NCI-H1105 treated with DMSO at 0.1 percent for 48 hours (cell line): ENCODE data around the gene PLCH2.

Experiments used
- DNase-seq: peaks from one replicate; lab custom pipeline; 2025; lab: John Stamatoyannopoulos, UW

The PLCH2 gene

GRCh38 chr1:2479618-2480017 is 3.5 kb downstream of the PLCH2 start:
- DNase-seq: no peak

GRCh38 chr1:2480236-2480985 is 4.3 kb downstream of the PLCH2 start:
- DNase-seq: no peak

GRCh38 chr1:2480986-2481364 is 4.9 kb downstream of the PLCH2 start:
- DNase-seq: no peak

- DNase-seq: no peak
These were observed 5.8 kb downstream of the PLCH2 start for GRCh38 chr1:2481885-2482284.

GRCh38 chr1:2482588-2482987 is 6.5 kb downstream of the PLCH2 start:
- no peak for DNase-seq

- DNase-seq: no peak
These were observed 6.9 kb downstream of the PLCH2 start for GRCh38 chr1:2483026-2483425.

- DNase-seq: no peak
These were observed 7.9 kb downstream of the PLCH2 start for GRCh38 chr1:2483970-2484369.

GRCh38 chr1:2486041-2486440 is 10.0 kb downstream of the PLCH2 start:
- no peak for DNase-seq

- DNase-seq: no peak
These were observed 10.5 kb downstream of the PLCH2 start for GRCh38 chr1:2486558-2486957.

- no peak for DNase-seq
These were observed 12.6 kb downstream of the PLCH2 start for GRCh38 chr1:2488688-2489087.

GRCh38 chr1:2489615-2490014 is 13.5 kb downstream of the PLCH2 start:
- no peak for DNase-seq

- DNase-seq: no peak
These were observed 16.0 kb downstream of the PLCH2 start for GRCh38 chr1:2492091-2492490.

- DNase-seq: no peak
These were observed 17.1 kb downstream of the PLCH2 start for GRCh38 chr1:2493218-2493617.

- no peak for DNase-seq
These were observed 17.7 kb downstream of the PLCH2 start for GRCh38 chr1:2493691-2494322.

GRCh38 chr1:2494323-2494693 is 18.2 kb downstream of the PLCH2 start:
- no peak for DNase-seq

GRCh38 chr1:2495026-2495425 is 18.9 kb downstream of the PLCH2 start:
- no peak for DNase-seq

GRCh38 chr1:2495546-2495945 is 19.5 kb downstream of the PLCH2 start:
- DNase-seq: no peak

- no peak for DNase-seq
These were observed 20.1 kb downstream of the PLCH2 start for GRCh38 chr1:2496087-2496622.

- DNase-seq: no peak
These were observed 20.7 kb downstream of the PLCH2 start for GRCh38 chr1:2496746-2497145.

- no peak for DNase-seq
These were observed 21.8 kb downstream of the PLCH2 start for GRCh38 chr1:2497891-2498290.

GRCh38 chr1:2498648-2499047 is 22.6 kb downstream of the PLCH2 start:
- no peak for DNase-seq

GRCh38 chr1:2499260-2499659 is 23.2 kb downstream of the PLCH2 start:
- DNase-seq: no peak

GRCh38 chr1:2499986-2500596 is 24.0 kb downstream of the PLCH2 start:
- no peak for DNase-seq
